Breast epithelium (tissue), 4 donors: ENCODE data around the gene ALOX12B. TPM values are rescaled to one million over a fixed set of nuclear protein-coding genes. Genes with fewer than 3 reads are reported as not detected.

Experiments
- DNase-seq, 2 donors: peaks; one replicate each; pipeline ENCODE4 v3.0.0-alpha.2; 2019; ENCODE audit warnings: low spot score in 2 of 2
- H3K27ac ChIP-seq, 2 donors: fragments of 200-600 bp; sonication (generic) in 1 of 2; one replicate each; pipeline ENCODE4 v1.5.1; 2016 to 2019; ENCODE audit warnings: mild to moderate bottlenecking in 1 of 2
- H3K27me3 ChIP-seq, 2 donors: fragments of 200-600 bp; sonication (generic) in 1 of 2; one replicate each; pipeline versions ENCODE4 v1.5.1 to v1.6.0; 2017 to 2019; ENCODE audit warnings: control low read depth in 1 of 2, mild to moderate bottlenecking in 1 of 2
- H3K36me3 ChIP-seq: fragments of 200-600 bp; one replicate; pipeline ENCODE4 v1.5.1; 2019
- H3K4me1 ChIP-seq, 2 donors: fragments of 200-600 bp; sonication (generic); one replicate each; pipeline ENCODE4 v1.5.1; 2016 to 2019; ENCODE audit warnings: control low read depth in 1 of 2
- H3K4me3 ChIP-seq, 3 donors: fragments of 200-600 bp; sonication (generic); 1 replicate in 2 of 3; 2 replicates in 1 of 3; pipeline ENCODE4 v1.5.1; 2016 to 2019; ENCODE audit warnings: mild to moderate bottlenecking in 3 of 3, moderate library complexity in 2 of 3
- H3K9me3 ChIP-seq, 2 donors: fragments of 200-600 bp; sonication (generic) in 1 of 2; one replicate each; pipeline ENCODE4 v1.5.1; 2016 to 2019; ENCODE audit warnings: control low read depth in 1 of 2
- CTCF ChIP-seq, 3 donors: fragments of 450-650 bp; IDR thresholded peaks; one replicate each; pipeline ENCODE4 v1.5.1; 2016 to 2017; ENCODE audit warnings: antibody characterized with exemption in 3 of 3, mild to moderate bottlenecking in 3 of 3, moderate library complexity in 3 of 3
- POLR2A ChIP-seq: fragments of 450-650 bp; IDR thresholded peaks from one replicate; pipeline ENCODE4 v1.6.1; 2016; ENCODE audit warnings: antibody characterized with exemption, mild to moderate bottlenecking, moderate library complexity
- POLR2AphosphoS5 ChIP-seq, 3 donors: sonication (generic); formaldehyde crosslinking; IDR thresholded peaks; one replicate each; pipeline ENCODE4 v1.6.1; 2017; ENCODE audit warnings: antibody characterized with exemption in 3 of 3
- intact Hi-C: fragments of 100-400 bp; cut with DNase I; formaldehyde crosslinking; loops from one replicate; pipeline ENCODE4 v1.15.1; 2023; ENCODE audit warnings: low total_unique reads
- total RNA-seq, 3 donors: library from RNA; depleted of rRNA; stranded (reverse); fragments of >200 nt; gene quantifications; one replicate each; pipeline ENCODE4 v1.1.0, GENCODE V29; 2016

The ALOX12B gene
- total RNA-seq, 3 donors from 2014 or later, result not detected

DNA sequence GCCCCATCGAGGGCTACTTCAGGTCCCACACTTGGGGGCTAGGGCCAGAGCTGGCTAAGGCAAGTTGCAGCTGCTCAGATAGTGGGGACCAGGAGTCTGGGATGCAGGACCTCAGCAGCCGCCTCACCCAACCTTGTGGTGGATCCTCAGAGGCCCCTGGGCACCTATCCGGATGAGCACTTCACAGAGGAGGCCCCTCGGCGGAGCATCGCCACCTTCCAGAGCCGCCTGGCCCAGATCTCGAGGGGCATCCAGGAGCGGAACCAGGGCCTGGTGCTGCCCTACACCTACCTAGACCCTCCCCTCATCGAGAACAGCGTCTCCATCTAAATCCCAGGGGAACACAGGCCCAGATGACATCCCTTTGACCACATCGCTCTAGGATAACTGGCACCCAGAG, 39.3 kb downstream of the ALOX12B start:
- Histone ChIP-seq H3K27me3 (no peaks in the 10 kb centered on the region), H3K4me1 (no peaks in the 10 kb centered on the region), H3K4me3 (no peak overlapping the region), H3K9me3 (no peaks in the 10 kb centered on the region), H3K27ac (no peak overlapping the region), H3K36me3 (no peaks in the 10 kb centered on the region)
- DNase-seq, result peak in 1 of 2 donors; percentile 40
- no peak for TF ChIP-seq POLR2AphosphoS5 (IDR thresholded peaks at IDR 0.05)
- TF ChIP-seq CTCF (IDR thresholded peaks at IDR 0.05), result no peak
- no peak for TF ChIP-seq POLR2A
- intact Hi-C loops, result no loop called here

- Histone ChIP-seq H3K27ac (no peak overlapping the region), H3K4me1 (no peaks in the 10 kb centered on the region), H3K4me3 (no peak overlapping the region), H3K27me3 (no peaks in the 10 kb centered on the region), H3K9me3 (no peaks in the 10 kb centered on the region), H3K36me3 (no peaks in the 10 kb centered on the region)
- intact Hi-C loops, result no loop called here
- no peak for DNase-seq
- no peak for TF ChIP-seq CTCF (IDR thresholded peaks at IDR 0.05)
- no peak for TF ChIP-seq POLR2A
- no peak for TF ChIP-seq POLR2AphosphoS5 (IDR thresholded peaks at IDR 0.05)
Observed at GRCh38 chr17:8047769-8048110, 39.8 kb downstream of the ALOX12B start.

DNA sequence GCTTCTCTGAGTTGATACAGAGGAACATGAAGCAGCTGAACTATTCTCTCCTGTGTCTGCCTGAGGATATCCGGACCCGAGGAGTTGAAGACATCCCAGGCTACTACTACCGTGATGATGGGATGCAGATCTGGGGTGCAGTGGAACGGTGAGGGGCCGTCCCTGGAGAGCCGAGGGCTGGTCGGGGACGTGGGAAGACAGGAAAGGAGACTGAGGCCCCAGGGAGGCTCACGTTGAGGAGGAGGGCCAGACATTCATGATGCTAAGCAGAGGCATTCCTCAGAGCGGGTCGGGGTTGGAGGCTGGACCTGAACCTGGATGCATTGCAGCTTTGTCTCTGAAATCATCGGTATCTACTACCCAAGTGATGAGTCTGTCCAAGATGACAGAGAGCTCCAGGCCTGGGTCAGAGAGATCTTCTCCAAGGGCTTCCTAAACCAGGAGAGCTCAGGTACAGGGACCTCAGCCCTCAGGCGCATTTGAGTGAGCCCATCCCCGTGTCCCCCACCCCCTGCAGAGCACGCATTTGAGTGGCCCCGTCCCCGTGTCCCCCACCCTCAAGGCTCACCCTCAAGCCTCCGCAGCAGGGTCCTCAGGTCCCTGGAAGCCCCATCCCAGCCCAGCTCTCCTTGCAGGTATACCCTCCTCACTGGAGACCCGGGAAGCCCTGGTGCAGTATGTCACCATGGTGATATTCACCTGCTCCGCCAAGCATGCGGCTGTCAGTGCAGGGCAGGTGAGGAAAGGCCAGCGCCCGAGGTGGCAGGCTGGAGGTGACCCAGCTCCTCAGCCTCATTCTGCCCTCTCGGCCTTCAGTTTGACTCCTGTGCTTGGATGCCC, 40.4 kb downstream of the ALOX12B start:
- no peak for TF ChIP-seq POLR2AphosphoS5 (IDR thresholded peaks at IDR 0.05)
- no peak for TF ChIP-seq CTCF (IDR thresholded peaks at IDR 0.05)
- no peak for TF ChIP-seq POLR2A
- no peak for DNase-seq

GRCh38 chr17:8046306-8046928, 41.1 kb downstream of the ALOX12B start:
- Histone ChIP-seq H3K9me3 (no peaks in the 10 kb centered on the region), H3K36me3 (no peaks in the 10 kb centered on the region), H3K4me3 (no peak overlapping the region), H3K27ac (no peak overlapping the region), H3K4me1 (peaks cover 4 to 5% of the 10 kb centered on the region in 2 donors), H3K27me3 (no peaks in the 10 kb centered on the region)
- no peak for TF ChIP-seq POLR2AphosphoS5 (IDR thresholded peaks at IDR 0.05)
- TF ChIP-seq POLR2A, result no peak
- no peak for TF ChIP-seq CTCF (IDR thresholded peaks at IDR 0.05)
- no peak for DNase-seq
- intact Hi-C loops, result no loop called here

More for the DNA sequence above, 40.4 kb downstream of the ALOX12B start:
- Histone ChIP-seq H3K9me3 (no peaks in the 10 kb centered on the region), H3K27me3 (no peaks in the 10 kb centered on the region), H3K4me1 (no peaks in the 10 kb centered on the region), H3K36me3 (no peaks in the 10 kb centered on the region), H3K27ac (no peak overlapping the region), H3K4me3 (no peak overlapping the region)
- intact Hi-C loops, result no loop called here
